ENCODE data around the gene CALY.

CALY gene

DNA sequence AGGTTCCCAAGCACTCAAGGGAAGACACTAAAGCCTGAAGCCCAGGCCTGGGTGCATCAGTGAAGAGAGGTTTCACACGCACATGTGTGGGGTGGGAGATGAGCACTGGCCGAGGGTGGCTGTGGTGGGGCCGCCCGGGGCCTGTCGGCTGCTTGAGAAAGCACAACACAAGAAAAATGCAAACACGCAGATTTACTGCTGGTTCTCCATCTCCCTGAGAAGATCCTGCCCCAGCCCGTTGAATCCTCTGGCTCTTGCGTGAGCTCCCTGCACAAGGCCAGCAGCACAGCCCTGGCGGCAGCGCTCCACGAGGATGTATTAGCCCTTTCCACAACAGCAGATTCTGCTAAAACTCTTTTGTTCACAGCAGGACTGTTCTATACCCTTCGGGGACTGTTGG, 21.8 kb downstream of the CALY start:
- H3K4me3 ChIP-seq (replicated peaks; ENCODE audit: low read depth, low read length) = no peak overlapping the region
- TF ChIP-seq, protein P1, sequence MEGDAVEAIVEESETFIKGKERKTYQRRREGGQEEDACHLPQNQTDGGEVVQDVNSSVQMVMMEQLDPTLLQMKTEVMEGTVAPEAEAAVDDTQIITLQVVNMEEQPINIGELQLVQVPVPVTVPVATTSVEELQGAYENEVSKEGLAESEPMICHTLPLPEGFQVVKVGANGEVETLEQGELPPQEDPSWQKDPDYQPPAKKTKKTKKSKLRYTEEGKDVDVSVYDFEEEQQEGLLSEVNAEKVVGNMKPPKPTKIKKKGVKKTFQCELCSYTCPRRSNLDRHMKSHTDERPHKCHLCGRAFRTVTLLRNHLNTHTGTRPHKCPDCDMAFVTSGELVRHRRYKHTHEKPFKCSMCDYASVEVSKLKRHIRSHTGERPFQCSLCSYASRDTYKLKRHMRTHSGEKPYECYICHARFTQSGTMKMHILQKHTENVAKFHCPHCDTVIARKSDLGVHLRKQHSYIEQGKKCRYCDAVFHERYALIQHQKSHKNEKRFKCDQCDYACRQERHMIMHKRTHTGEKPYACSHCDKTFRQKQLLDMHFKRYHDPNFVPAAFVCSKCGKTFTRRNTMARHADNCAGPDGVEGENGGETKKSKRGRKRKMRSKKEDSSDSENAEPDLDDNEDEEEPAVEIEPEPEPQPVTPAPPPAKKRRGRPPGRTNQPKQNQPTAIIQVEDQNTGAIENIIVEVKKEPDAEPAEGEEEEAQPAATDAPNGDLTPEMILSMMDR (IDR thresholded peaks at IDR 0.05; ENCODE audit: low read length, missing control alignments) = no peak
- DNase-seq (ENCODE audit: low read depth) = no peak

DNA sequence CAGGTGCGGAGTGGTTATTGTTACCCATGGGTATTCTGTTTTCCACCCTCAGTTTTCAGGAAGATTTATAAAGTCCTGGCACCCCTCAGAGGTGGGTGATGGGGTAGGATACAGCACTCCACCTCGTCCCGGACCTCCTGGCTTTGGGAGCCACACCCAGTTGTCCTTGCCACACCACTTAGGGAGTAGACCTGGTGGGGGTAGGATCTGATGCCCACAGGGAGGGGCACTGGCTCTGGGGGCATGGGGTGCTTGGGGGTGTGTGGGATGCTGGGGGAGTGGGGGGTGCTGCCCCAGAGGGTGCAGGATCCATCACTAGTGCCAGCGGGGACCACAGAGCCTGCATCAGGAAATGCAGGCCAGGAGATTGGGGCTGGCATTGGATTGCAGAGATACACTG, 23.5 kb downstream of the CALY start:
- H3K4me3 ChIP-seq (replicated peaks; ENCODE audit: low read depth, low read length) = no peak overlapping the region
- TF ChIP-seq, protein P1 (IDR thresholded peaks at IDR 0.05; ENCODE audit: low read length, missing control alignments) = no peak
- DNase-seq (ENCODE audit: low read depth) = no peak

DNA sequence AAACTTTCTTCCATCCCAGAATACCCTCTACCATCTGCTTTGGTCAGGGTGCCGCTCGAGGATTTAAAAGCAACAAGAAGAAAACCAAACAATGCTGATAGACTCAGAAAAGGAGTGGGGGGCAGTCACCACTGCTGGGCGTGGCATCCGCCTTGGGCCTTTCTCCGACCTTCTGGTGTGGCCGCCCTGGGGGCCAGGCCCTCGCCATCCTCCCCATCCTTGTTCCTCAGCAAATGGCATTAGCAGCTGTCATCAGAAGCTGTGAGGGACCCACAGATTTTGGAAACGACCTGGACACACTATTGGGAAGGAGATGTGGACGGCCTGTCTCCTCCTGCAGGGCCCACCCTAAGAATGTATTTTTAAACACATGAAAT, 23.9 kb downstream of the CALY start:
- no peak for DNase-seq (ENCODE audit: low read depth)
- TF ChIP-seq, protein P1 (IDR thresholded peaks at IDR 0.05; ENCODE audit: low read length, missing control alignments) = no peak
- no peak overlapping the region for H3K4me3 ChIP-seq (replicated peaks; ENCODE audit: low read depth, low read length)

DNA sequence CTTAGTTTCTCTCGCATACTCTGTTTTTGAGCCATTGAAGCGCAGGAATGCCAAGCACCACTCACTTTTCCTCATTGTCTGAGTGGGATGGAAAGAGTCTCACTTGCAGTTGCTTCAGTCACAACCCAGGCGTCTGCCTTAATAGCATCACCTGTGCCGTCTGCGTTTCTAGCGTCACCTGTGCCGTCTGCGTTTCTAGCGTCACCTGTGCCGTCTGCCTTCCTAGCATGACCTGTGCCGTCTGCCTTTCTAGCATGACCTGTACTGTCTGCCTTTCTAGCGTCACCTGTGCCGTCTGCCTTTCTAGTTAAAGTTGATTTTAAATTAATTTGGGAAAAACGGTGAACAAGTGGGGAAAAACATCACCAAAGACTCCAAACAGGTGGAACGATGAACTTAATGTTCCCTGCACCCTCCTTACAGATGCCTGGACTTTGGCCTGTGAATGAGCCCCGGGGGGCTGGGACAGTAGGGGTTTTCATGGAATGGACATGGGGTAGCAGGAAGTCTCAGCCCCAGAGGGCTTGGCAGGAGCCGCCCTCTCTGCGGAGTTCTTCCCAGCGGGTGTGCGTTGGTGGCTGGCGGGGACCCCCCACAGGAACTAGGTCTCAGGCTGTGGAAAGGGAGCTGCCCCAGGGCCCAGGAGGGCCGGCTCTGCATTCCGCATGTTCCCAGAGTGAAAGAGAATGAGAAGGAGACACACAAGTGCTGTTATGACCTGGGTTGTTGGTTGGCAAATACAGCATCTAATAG, 24.5 kb downstream of the CALY start:
- no peak for DNase-seq (ENCODE audit: low read depth)
- TF ChIP-seq, protein P1 (IDR thresholded peaks at IDR 0.05; ENCODE audit: low read length, missing control alignments) = no peak

DNA sequence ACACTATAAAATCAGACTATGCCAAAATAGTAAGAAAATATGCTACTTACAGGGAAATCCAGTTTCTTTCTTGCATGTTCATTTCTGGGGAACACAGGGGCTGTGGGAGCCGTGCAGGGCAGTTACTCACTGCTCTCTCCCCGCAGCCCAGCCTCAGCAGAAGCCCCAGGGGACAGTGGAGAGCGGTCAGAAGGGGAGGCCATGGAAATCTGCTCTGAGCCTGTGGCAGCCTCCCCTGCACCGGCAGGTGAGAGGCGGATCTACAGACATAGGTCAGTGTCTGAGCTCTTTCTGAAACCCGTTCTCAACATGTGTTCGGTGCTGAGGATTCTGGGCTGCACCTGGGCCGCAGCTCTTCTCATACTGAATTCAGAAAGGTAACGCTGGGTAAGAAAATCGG, 25.1 kb downstream of the CALY start:
- TF ChIP-seq, protein P1 (IDR thresholded peaks at IDR 0.05; ENCODE audit: low read length, missing control alignments) = no peak
- H3K4me3 ChIP-seq (replicated peaks; ENCODE audit: low read depth, low read length) = no peak overlapping the region
- no peak for DNase-seq (ENCODE audit: low read depth)

More for the DNA sequence above, 24.5 kb downstream of the CALY start:
- H3K4me3 ChIP-seq (replicated peaks; ENCODE audit: low read depth, low read length) = no peak overlapping the region

DNA sequence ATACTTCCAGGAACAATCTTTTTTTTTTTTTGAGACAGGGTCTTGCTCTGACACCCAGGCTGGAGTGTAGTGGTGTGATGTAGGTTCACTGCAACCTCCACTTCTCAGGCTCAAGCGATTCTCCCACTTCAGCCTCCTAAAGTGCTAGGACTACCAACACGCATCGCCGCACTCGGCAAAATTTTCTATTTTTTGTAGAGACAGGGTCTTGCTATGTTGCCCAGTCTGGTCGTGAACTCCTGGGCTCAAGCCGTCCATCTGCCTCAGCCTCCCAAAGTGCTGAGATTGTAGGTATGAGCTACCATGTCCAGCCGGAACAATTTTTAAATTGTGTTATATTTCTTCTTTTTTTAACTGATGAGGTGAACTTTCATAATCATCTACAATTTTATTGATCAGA, 25.9 kb downstream of the CALY start:
- TF ChIP-seq, protein P1 (IDR thresholded peaks at IDR 0.05; ENCODE audit: low read length, missing control alignments) = no peak

DNA sequence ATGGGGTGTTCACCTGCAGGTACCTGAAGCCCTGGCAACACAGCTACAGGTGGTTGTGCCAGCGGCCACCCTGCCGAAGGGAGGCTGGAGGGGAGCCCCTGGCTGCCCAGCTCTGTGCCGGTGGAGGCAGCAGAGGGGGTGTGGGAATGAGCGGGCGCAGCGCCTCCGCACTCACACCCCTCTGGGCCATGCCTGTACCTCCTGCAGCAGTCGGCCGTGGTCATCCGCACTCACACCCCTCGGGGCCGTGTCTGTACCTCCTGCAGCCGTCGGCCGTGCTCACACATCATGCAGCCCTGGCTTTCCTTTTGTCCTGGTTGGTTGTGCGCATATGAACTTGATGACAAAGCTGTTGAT, 26.3 kb downstream of the CALY start:
- no peak overlapping the region for H3K4me3 ChIP-seq (replicated peaks; ENCODE audit: low read depth, low read length)
- TF ChIP-seq, protein P1 (IDR thresholded peaks at IDR 0.05; ENCODE audit: low read length, missing control alignments) = no peak
- no peak for DNase-seq (ENCODE audit: low read depth)

More for the DNA sequence above, 25.9 kb downstream of the CALY start:
- no peak overlapping the region for H3K4me3 ChIP-seq (replicated peaks; ENCODE audit: low read depth, low read length)
- no peak for DNase-seq (ENCODE audit: low read depth)

All from fibroblast of pulmonary artery (primary cell).